Activated CD4-positive, CD25-positive, alpha-beta regulatory T cell (primary cell): Measurements from ENCODE around the gene SQSTM1.
"Not testable (repeated sequence)": the region's sequence is repeated elsewhere in the genome, so short reads cannot be mapped to it uniquely, and the experiment has no call there.

ENCODE experiments used
- DNase-seq, 4 experiments: peaks; one replicate each; lab custom pipeline; 2025; lab: John Stamatoyannopoulos, UW

Gene SQSTM1

DNA sequence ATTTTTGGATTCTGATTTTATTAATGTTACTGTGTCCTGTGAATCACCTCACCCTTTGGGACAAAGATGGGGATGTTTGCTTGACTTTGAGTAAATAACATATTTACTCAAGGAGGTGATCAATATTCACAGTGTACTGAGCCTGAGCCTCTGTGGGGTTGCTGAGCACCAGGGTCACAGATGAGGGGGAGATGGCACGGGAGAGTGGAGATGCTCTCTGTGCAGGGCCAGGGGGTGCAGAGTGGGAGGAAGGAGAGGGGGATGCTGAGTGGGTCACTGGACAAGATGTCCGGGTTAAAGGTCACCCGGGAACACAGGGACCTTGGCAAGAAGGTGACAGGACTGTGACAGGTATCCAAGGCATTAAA is 4.0 kb downstream of the SQSTM1 start:
- no peak for DNase-seq

DNA sequence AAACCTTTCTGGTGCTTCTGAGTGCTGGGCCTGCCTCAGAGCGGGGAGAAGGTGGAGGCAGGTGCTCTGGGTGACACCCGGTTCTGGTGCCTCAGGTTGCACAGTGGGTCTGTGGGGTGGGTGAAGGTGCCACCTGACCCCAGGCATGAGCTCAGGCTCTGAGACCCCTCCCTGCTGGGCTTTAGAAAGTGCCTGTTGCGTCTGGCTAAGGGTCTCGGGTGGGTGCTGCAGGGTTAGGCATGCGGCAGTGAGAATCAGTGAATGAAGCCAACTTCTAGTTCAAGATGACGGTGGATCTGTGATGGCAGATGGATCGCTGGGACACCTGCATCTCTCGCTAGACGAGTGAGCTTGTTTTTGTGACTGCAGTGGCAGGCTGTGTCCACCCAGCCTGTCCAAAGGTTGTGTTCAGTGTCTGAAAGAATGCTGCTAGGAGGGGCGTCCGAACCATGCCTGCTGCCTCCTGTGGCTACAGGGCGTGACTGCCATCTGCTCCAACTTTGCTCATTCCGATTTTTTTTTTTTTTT is 5.0 kb downstream of the SQSTM1 start:
- no peak for DNase-seq

DNA sequence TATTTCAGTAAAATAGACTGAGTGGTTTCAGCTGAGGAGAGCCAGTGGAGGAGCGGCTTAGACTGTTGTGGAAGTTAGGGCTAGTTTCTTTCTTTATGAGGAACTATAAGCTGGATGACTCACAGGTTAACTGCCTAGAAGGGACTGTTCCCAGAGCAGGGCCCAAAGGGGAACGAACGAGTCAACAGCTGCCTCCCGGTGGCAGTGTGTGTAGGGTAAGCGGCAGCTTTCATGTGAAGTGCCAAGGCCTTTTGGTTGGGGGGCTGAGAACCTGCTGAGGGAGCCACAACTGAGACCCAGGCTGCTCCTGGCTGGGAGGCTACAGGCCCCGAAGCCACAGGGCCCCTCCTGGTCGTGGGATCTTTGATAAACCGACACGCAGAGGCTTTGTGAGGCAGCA is 7.0 kb downstream of the SQSTM1 start:
- DNase-seq, result no peak

DNA sequence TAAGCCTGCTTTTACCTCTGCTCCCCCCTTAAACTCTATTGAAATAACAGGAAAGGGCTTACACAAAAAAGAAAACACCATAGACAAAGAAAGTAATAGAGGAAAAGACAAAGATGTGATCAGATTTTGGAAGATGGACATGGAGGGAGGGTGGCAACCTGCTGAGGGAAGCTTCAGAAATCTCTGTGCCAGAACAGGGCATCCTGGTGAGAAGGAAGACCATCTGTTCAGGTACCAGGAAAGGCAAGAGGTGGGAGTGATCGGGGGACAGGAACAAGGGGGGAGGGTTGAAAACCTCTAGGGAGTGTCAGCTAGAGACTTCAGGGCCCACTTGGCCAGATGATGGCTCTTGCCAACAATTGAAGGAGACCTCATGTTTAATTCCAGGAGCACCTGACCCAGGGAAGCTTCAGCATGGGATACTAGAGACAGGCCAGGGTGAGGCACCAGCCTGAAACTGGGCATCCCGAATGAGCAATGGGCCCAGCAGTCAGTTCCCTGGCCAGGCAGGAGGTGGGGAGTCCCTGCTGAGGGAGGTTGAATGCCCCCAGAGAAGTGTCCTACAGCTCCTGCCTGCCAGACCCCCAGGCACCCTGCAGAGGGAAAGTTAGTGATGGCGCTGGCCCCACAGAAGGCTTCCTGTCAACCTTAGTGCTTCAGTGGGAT is 8.2 kb downstream of the SQSTM1 start:
- no peak for DNase-seq

DNA sequence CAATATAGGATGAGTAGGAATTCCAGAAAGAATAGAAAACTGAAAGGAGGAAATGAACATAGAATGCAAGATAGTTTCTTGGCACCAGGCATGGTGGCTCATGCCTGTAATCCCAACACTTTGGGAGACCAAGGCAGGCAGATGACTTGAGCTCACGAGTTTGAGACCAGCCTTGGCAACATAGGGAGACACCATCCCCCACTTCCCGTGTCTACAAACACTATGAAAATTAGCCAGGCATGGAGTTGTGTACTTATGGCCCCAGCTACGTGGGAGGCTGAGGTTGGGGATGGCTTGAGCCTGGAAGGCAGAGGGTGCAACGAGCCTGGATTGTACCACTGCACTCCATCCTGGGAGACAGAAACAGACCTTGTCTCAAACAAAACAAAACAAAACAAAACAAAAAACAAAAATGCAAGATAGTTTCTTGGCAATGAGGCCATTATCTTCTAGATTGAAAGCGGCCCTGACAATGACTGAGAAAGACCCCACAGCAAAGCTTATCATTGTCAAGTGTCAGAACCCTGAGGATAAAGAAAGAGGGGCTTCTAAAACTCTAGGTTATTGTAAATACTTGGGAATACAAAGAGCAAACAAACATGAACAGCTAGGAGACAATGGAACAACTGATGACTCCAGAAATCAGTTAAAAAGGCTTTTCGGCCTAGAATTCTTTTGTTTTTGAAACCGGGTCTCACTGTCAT is 9.2 kb downstream of the SQSTM1 start:
- no peak for DNase-seq

DNA sequence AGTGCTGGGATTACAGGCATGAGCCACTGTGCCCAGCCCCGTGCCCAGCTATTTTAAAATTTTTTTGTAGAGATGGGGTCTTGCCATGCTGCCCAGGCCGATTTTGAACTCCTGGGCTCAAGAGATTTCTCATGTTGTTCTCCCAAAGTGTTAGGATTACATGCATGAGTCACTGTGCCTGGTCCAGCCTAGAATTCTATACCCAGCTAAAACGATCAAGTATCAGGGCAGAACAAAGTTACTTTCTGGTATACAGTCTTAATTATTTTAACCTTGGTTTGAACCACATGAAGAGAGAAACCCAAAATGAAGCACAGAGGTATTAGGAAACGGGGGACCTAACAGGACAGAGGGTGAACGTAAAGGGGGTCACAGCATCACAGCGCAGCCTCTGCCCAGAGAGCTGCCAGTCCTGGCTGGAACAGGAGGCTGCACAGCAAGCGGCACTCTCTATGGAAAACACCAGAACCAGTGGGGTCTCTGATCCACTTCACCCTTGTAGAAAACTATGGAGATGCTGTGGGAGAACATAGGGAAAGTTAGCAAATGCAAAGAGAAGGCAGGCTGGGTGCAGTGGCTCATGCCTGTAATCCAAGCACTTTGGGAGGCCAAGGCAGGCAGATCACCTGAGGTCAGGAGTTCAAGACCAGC is 10.2 kb downstream of the SQSTM1 start:
- DNase-seq, result no peak

DNA sequence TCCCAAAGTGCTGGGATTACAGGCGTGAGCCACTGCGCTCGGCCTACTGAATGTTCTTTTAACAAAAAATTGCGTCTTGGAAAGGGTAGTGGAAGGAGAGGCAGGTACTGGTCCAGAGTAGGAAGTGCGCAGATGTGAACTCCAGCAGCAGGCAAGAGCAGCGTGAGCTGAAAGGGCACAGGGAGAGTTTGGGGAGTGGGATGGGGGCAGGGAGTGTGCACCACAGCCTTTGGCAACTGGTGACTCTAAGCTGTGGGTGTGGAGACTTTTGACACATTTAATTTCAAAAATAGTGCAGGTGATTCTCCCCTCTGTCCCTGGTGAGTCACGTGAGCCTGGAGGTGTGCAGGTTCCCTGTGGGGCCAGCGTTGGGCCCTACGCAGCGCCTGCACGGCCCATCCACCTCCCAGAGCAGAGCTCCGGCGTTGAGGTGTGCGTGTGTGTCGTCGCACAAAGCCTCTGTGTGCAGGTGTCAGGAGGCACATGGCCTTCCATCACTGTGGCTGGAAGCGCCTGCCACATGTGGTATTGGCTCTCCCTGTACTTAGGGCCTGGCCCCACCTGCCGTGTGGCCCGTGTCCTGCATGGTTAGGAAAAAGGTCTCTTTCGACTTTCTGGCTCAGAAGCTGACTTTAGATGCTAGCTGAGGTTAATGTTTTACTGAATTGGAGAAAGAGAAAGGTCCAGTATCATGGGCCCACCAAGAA is 11.5 kb downstream of the SQSTM1 start:
- DNase-seq, result no peak

DNA sequence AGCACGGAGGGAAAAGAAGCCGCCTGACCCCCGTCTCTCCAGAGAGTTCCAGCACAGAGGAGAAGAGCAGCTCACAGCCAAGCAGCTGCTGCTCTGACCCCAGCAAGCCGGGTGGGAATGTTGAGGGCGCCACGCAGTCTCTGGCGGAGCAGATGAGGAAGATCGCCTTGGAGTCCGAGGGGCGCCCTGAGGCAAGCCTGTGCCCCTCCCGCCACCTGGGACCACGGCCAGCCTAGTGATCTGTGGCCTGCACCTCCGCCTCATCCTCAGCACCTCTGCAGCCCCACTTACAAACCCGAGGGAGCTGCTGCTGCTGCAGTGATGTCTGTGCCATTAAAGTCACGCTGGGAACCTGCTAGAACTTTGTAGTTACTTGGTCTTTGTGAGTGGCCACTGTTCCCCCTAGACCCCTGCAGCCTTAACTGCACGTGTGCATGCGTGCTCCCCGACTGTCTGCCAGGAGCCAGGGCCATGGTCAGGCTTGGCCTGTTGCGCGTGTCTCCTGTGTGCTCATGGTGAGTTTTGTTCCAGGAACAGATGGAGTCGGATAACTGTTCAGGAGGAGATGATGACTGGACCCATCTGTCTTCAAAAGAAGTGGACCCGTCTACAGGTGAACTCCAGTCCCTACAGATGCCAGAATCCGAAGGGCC is 12.5 kb downstream of the SQSTM1 start:
- no peak for DNase-seq

DNA sequence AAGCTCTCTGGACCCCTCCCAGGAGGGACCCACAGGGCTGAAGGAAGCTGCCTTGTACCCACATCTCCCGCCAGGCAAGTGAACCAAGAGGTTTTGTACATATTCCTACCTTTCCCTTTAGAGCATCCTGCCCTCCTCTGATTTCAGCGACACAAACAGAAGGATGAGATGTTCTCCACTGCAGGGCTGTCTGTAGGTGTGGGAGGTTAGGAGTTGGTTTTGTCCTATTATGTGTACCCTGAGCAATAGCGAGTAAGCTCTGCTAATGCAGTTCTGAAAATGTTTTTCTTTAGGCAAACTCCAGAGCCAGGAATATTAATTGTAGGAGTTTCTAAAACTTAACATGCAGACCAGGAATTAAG is 13.0 kb downstream of the SQSTM1 start:
- no peak for DNase-seq

DNA sequence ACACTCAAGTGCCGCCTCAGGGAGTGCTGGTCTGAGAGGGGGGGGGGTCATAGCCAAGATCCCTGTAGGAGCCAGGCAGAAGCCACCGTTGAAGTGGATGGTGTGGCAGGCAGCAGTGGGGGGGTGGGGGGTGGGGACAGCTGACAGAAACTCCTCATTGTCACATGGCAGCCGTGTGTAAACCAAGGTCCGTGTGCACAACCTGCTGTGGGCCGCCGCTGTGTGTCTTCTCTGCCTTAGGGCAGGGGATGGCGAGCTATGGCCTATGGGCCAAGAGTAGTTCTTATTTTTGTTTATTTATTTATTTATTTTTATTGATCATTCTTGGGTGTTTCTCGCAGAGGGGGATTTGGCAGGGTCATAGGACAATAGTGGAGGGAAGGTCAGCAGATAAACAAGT is 13.4 kb downstream of the SQSTM1 start:
- no peak for DNase-seq

DNA sequence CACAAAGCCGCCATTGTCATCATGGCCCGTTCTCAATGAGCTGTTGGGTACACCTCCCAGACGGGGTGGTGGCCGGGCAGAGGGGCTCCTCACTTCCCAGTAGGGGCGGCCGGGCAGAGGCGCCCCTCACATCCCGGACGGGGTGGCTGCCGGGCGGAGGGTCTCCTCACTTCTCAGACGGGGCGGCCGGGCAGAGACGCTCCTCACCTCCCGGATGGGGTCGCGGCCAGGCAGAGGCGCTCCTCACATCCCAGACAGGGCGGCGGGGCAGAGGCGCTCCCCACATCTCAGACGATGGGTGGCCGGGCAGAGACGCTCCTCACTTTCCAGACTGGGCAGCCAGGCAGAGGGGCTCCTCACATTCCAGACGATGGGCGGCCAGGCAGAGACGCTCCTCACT is 14.2 kb downstream of the SQSTM1 start:
- not testable (repeated sequence) for DNase-seq

DNA sequence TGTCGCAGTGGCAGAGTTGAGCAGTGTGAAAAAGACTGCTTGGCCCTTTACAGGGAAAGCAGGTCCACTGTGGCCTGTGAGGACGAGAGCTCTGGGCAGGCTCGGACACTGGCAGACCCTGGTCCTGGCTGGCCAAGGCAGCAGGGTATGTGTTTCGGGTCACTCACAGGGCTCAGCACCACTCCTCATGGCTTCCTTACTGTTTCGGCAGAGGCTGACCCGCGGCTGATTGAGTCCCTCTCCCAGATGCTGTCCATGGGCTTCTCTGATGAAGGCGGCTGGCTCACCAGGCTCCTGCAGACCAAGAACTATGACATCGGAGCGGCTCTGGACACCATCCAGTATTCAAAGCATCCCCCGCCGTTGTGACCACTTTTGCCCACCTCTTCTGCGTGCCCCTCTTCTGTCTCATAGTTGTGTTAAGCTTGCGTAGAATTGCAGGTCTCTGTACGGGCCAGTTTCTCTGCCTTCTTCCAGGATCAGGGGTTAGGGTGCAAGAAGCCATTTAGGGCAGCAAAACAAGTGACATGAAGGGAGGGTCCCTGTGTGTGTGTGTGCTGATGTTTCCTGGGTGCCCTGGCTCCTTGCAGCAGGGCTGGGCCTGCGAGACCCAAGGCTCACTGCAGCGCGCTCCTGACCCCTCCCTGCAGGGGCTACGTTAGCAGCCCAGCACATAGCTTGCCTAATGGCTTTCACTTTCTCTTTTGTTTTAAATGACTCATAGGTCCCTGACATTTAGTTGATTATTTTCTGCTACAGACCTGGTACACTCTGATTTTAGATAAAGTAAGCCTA is 15.7 kb downstream of the SQSTM1 start:
- DNase-seq, result peak in 3 of 4 experiments; percentile 27 to 43 (median 37)

DNA sequence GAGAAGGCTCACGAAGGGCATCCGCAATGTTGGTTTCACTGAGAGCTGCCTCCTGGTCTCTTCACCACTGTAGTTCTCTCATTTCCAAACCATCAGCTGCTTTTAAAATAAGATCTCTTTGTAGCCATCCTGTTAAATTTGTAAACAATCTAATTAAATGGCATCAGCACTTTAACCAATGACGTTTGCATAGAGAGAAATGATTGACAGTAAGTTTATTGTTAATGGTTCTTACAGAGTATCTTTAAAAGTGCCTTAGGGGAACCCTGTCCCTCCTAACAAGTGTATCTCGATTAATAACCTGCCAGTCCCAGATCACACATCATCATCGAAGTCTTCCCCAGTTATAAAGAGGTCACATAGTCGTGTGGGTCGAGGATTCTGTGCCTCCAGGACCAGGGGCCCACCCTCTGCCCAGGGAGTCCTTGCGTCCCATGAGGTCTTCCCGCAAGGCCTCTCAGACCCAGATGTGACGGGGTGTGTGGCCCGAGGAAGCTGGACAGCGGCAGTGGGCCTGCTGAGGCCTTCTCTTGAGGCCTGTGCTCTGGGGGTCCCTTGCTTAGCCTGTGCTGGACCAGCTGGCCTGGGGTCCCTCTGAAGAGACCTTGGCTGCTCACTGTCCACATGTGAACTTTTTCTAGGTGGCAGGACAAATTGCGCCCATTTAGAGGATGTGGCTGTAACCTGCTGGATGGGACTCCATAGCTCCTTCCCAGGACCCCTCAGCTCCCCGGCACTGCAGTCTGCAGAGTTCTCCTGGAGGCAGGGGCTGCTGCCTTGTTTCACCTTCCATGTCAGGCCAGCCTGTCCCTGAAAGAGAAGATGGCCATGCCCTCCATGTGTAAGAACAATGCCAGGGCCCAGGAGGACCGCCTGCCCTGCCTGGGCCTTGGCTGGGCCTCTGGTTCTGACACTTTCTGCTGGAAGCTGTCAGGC is 16.6 kb downstream of the SQSTM1 start:
- no peak for DNase-seq

DNA sequence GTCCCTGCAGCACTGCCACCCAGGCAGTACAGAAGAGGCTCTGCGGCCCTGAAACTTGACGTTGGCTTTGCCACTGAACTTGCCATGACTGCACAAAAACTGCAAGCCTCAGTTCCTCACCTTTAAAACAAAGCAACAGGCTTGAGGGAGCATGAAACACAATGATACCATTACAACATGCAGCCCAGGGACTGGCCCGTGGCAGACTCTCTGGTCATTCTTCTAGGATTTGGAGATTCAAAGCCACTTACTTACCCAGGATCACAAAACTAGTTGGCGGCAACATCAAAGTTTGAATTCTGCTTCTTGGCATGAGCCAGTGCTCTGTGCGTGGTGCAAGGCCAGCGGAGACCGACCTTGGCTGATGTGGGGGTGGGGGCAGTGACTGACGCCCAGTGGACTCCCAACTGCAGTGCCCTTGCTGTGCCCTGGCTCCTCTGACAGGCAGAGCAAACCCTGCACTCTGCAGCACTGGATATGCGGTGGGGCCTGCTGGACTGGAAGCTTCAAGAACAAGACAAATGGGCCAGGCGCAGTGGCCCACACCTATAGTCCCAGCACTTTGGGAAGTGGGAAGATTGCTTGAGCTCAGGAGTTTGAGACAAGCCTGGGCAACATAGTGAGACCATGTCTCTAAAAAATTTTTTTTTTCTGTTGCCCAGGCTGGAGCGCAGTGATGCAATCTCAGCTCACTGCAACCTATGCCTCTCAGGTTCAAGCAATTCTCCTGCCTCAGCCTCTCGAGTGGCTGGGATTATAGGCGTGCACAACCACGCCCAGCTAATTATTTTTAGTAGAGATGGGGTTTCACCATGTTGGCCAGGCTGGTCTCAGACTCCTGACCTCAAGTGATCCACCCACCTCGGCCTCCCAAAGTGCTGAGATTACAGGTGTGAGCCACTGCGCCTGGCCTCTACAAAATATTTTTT is 18.9 kb downstream of the SQSTM1 start:
- no peak for DNase-seq

DNA sequence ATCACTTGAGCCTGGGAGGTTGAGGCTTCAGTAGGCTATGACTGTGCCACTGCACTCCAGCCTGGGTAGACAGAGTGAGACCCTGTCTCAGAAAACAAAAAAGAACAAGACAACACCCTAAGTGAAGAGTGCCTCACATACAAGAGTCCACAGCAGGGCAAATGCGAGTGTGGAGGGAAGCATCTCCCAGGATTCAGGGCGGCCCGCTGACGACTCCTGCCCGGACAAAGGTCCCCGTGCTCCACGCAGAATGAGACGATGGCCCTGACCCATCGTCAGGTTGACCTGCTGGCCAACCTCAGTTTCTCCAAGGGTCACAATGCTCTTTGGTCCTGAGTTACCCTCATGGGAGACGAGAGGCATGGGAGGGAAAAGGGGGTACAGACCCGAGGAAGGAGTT is 19.6 kb downstream of the SQSTM1 start:
- no peak for DNase-seq

DNA sequence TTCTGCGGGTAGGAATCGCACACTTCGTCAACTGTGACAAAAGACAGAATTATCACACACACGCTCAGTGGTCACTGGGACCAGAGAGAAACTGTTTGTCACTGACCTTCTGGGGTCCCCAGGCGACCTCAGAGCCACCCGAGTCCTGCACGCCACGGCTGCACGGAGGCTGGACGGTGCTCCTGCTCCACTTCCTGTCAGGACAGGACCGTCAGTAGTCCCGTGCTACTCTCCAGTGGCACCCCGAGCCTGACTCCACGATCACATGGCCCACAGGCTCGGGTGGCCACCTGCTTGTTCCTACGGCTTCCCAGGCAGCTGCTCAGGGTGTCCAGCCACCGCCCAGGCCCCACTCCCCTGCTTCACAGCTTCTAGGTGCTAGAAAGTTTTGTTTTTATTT is 20.1 kb downstream of the SQSTM1 start:
- no peak for DNase-seq

DNA sequence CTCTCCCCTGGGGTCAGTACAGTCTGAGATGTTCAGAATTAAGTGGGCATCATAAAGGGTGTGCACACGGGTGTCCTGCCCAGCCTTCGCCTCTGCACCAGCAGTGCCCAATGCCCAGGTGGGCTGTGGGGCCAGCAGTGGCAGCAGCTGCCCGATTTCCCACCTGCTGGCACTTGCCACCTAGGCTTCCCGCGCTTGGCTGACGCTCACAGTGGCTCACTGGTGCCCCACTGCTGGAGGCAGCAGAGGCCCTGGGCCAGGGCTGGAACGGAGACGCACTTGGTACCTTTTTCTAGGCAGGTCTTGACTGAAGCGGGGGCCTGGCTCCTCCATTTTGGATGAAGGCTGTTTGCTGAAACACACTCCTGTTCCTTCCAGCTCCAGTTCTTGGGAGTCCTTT is 20.9 kb downstream of the SQSTM1 start:
- no peak for DNase-seq

DNA sequence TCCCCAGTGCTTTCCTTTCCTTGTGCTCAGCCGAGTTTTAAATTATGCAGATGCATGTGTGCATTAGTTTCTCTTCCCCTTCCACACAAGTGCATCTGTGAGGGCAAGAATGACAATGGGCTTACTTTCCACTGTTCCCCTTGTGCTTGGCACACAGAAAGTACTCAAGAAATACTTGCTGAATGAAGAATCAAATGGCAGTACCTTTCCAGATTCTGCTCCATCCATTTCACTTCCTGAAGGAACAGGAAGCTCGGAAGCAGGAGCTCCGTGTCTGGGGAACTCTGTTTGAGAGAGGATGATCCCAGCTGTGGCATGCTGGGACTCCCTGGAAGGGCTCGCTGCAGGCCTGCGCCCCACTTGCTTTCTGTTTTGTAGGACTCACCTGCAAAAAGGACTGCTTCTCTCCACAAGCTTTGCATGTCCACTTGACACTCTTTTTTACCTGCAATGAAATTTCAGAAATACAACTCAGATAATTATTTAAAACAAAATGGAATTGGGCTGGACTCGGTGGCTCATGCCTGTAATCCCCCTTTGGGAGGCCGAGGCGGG is 32.4 kb downstream of the SQSTM1 start:
- DNase-seq, result no peak

DNA sequence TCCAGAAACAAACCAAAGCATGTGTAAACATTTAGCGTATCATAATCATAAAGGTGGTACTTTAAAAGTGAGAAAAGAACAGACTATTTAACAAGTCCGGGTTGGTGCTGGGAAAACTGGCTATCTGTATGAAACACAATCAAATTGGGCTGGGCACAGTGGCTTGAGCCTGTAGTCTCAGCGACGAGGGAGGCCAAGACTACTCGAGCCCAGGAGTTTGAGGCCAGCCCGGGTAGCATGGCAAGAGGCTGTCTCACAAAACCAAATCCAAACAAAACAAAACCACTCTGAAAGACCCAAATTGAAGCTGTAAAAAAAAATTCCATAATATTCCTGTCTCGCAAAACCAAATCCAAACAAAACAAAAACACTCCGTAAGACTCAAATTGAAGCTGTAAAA is 33.7 kb downstream of the SQSTM1 start:
- no peak for DNase-seq
